HepG2 (cell line): ENCODE measurements around the gene PFDN1. TPM values are rescaled to one million over a fixed set of nuclear protein-coding genes. Genes with fewer than 3 reads are reported as not detected.

Experiments used
- ATAC-seq: fragments of 200-7000 bp; cut with Tn5 transposase; 3 replicates; pipeline ENCODE4 v1.9.1; 2020; ENCODE audit warnings: mild to moderate bottlenecking, moderate library complexity
- BruUV-seq: library from RNA; stranded (reverse); fragments of 400-500 nt; replicated peaks from 2 replicates; lab custom pipeline; 2021; lab: Mats Ljungman, UMichigan
- CTCF ChIA-PET: fragments of 300-600 bp; formaldehyde crosslinking; extraction: SDS; loops from one replicate; lab custom pipeline; 2021; ENCODE audit warnings: low total read pairs, inconsistent platforms, low intra/inter-chr PET ratio; lab: Yijun Ruan, JAX
- POLR2A ChIA-PET: fragments of 350-600 bp; sonication (Branson Sonifier 250); formaldehyde crosslinking; loops from one replicate; lab custom pipeline; 2020; ENCODE audit warnings: antibody characterized with exemption, inconsistent platforms; lab: Yijun Ruan, JAX
- DNase-seq: peaks from one replicate; pipeline ENCODE4 v3.0.0-alpha.2; 2015; ENCODE audit warnings: low spot score
- FAIRE-seq: peaks from 3 replicates; lab custom pipeline; 2011; peaks lifted over from hg19 to GRCh38; lab: Jason Lieb, UNC
- H2AFZ ChIP-seq: one replicate; pipeline ENCODE4 v1.6.1; 2011; ENCODE audit warnings: low read length, inconsistent platforms
- H3K27ac ChIP-seq: fragments of 300-600 bp; 3 replicates; pipeline ENCODE4 v1.8.0; 2011; ENCODE audit warnings: mixed run types, mild to moderate bottlenecking, mixed read lengths, low read length, inconsistent platforms; ENCODE audit not compliant: insufficient read depth; ENCODE audit errors: extremely low read length
- H3K27me3 ChIP-seq, 2 experiments: fragments of 200-600 bp in 1 of 2; 2 replicates in 1 of 2; 3 replicates in 1 of 2; pipeline versions ENCODE4 v1.6.0 to v1.8.0; 2011; ENCODE audit warnings: low read length in 2 of 2, mild to moderate bottlenecking in 2 of 2, moderate library complexity in 2 of 2, inconsistent platforms in 1 of 2; ENCODE audit not compliant: insufficient read depth in 2 of 2, control insufficient read depth in 1 of 2
- H3K36me3 ChIP-seq, 2 experiments: fragments of 200-600 bp in 1 of 2; replicated peaks in 1 of 2; 2 replicates in 1 of 2; 3 replicates in 1 of 2; pipeline versions ENCODE4 v1.5.1 to v1.8.0; 2011; ENCODE audit warnings: low read length in 2 of 2, inconsistent platforms in 1 of 2; ENCODE audit not compliant: insufficient read depth in 2 of 2, control insufficient read depth in 1 of 2
- H3K4me1 ChIP-seq: 2 replicates; pipeline ENCODE4 v1.5.1; 2012; ENCODE audit warnings: low read length, inconsistent platforms; ENCODE audit not compliant: insufficient read depth
- H3K4me2 ChIP-seq: 2 replicates; pipeline ENCODE4 v1.6.0; 2011; ENCODE audit warnings: low read depth, low read length, inconsistent platforms
- H3K4me3 ChIP-seq, 3 experiments: fragments of 200-600 bp in 1 of 3; sonication (generic), shearing (Covaris generic) in 1 of 3; replicated peaks in 1 of 3; 2 replicates each; pipeline ENCODE4 v1.5.1; 2011 to 2016; ENCODE audit warnings: low read length in 3 of 3, inconsistent platforms in 2 of 3, low read depth in 2 of 3, mild to moderate bottlenecking in 2 of 3, control low read depth in 1 of 3, mixed read lengths in 1 of 3; ENCODE audit not compliant: insufficient read depth in 1 of 3
- H3K79me2 ChIP-seq: one replicate; pipeline ENCODE4 v1.6.1; 2011; ENCODE audit warnings: low read length, inconsistent platforms; ENCODE audit not compliant: insufficient read depth
- H3K9ac ChIP-seq: 2 replicates; pipeline ENCODE4 v1.6.0; 2011; ENCODE audit warnings: mild to moderate bottlenecking, low read depth, low read length, inconsistent platforms; ENCODE audit not compliant: insufficient read depth
- H3K9me3 ChIP-seq: 2 replicates; pipeline ENCODE4 v1.5.1; 2012; ENCODE audit warnings: mild to moderate bottlenecking, low read length
- H4K20me1 ChIP-seq: 2 replicates; pipeline ENCODE4 v1.6.0; 2011; ENCODE audit warnings: inconsistent platforms, mild to moderate bottlenecking, low read length, moderate library complexity; ENCODE audit not compliant: insufficient read depth
- BCL6 ChIP-seq: IDR thresholded peaks from 2 replicates; pipeline ENCODE4 v1.6.1; 2016; ENCODE audit warnings: missing genetic modification reagents, missing compliant biosample characterization
- GATA4 ChIP-seq: sonication (generic); IDR thresholded peaks from 2 replicates; pipeline ENCODE4 v1.6.1; 2016; ENCODE audit warnings: antibody characterized with exemption, low read depth, borderline replicate concordance
- JUNB ChIP-seq: sonication (generic); formaldehyde crosslinking; IDR thresholded peaks from 2 replicates; pipeline ENCODE4 v1.8.0; 2022; ENCODE audit warnings: missing genetic modification reagents, mild to moderate bottlenecking, borderline replicate concordance
- NR2F2 ChIP-seq: IDR thresholded peaks from 2 replicates; pipeline ENCODE4 v1.6.1; 2012; ENCODE audit warnings: low read depth, inconsistent platforms, borderline replicate concordance
- RAD51 ChIP-seq: fragments of 450-650 bp; IDR thresholded peaks from 2 replicates; pipeline ENCODE4 v1.6.1; 2016; ENCODE audit warnings: borderline replicate concordance
- RXRB ChIP-seq: IDR thresholded peaks from 2 replicates; pipeline ENCODE4 v1.6.1; 2016; ENCODE audit warnings: borderline replicate concordance, missing genetic modification reagents, missing compliant biosample characterization
- ZNF264 ChIP-seq: sonication (generic); formaldehyde crosslinking; IDR thresholded peaks from 2 replicates; pipeline ENCODE4 v1.4.0; 2020; ENCODE audit warnings: missing genetic modification reagents
- ZNF468 ChIP-seq: sonication (generic); formaldehyde crosslinking; IDR thresholded peaks from 2 replicates; pipeline ENCODE4 v1.8.0; 2022; ENCODE audit warnings: mild to moderate bottlenecking, moderate library complexity, missing genetic modification reagents
- ZNF501 ChIP-seq: sonication (generic); formaldehyde crosslinking; IDR thresholded peaks from 2 replicates; pipeline ENCODE4 v1.5.1; 2020; ENCODE audit warnings: mild to moderate bottlenecking, moderate library complexity, missing genetic modification reagents
- ZNF564 ChIP-seq: sonication (generic); formaldehyde crosslinking; IDR thresholded peaks from 2 replicates; pipeline ENCODE4 v1.8.1; 2023; ENCODE audit warnings: mild to moderate bottlenecking, missing genetic modification reagents
- ZNF619 ChIP-seq: sonication (generic); formaldehyde crosslinking; IDR thresholded peaks from 2 replicates; pipeline ENCODE4 v1.4.0; 2020; ENCODE audit warnings: mild to moderate bottlenecking, missing genetic modification reagents
- ZNF703 ChIP-seq: sonication (generic); formaldehyde crosslinking; IDR thresholded peaks from 2 replicates; pipeline ENCODE4 v1.5.1; 2020; ENCODE audit warnings: missing genetic modification reagents, mild to moderate bottlenecking, moderate library complexity, borderline replicate concordance
- ZSCAN22 ChIP-seq: sonication (generic); formaldehyde crosslinking; IDR thresholded peaks from 2 replicates; pipeline ENCODE4 v1.4.0; 2020; ENCODE audit warnings: mild to moderate bottlenecking, missing genetic modification reagents
- WGBS: methylation state at CpG from one replicate; pipeline ENCODE4 v1.1.6; 2017; ENCODE audit warnings: low lambda C conversion rate; 5-methylcytosine and 5-hydroxymethylcytosine counted together
- in situ Hi-C: cut with HindIII; loops from 2 replicates; pipeline ENCODE4 v1.10.0; 2017; ENCODE audit warnings: low pct_unique_long_range_greater_than_20kb; ENCODE audit not compliant: extremely low pct_ligation_motif_present
- intact Hi-C: fragments of 100-400 bp; cut with micrococcal nuclease; formaldehyde crosslinking; loops from one replicate; pipeline ENCODE4 v1.10.0; 2022; ENCODE audit not compliant: unreplicated experiment
- polyA plus RNA-seq, 8 experiments: library from polyadenylated mRNA; depleted of rRNA in 3 of 8; stranded (reverse) in 7 of 8; unstranded in 1 of 8; fragments of >200 nt; fragmentation: Illumina TruSeq in 4 of 8; extraction: Trizol in 4 of 8; gene quantifications; 2 replicates each; pipeline versions ENCODE4 v1.2.1 to v1.2.3, GENCODE V29; 2011 to 2016; ENCODE audit warnings: low read depth in 4 of 8, missing spikeins in 1 of 8, mixed read lengths in 1 of 8; ENCODE audit not compliant: insufficient read depth in 1 of 8
- total RNA-seq, 5 experiments: library from RNA; depleted of rRNA; stranded (reverse); fragments of >200 nt; fragmentation: Illumina TruSeq; extraction: Trizol; gene quantifications; 2 replicates each; pipeline ENCODE4 v1.2.3, GENCODE V29; 2016; ENCODE audit warnings: low read depth in 1 of 5
- TF ChIP-seq, protein P1 (sequence below): sonication (generic); formaldehyde crosslinking; IDR thresholded peaks from 2 replicates; pipeline ENCODE4 v1.4.0; 2020; ENCODE audit warnings: missing genetic modification reagents, borderline replicate concordance
- TF ChIP-seq, protein P2 (sequence below): sonication (generic); formaldehyde crosslinking; IDR thresholded peaks from 2 replicates; pipeline ENCODE4 v1.5.1; 2020; ENCODE audit warnings: missing genetic modification reagents, mild to moderate bottlenecking, borderline replicate concordance
- TF ChIP-seq, protein P3 (sequence below): sonication (generic); formaldehyde crosslinking; IDR thresholded peaks from 2 replicates; pipeline ENCODE4 v1.4.0; 2020; ENCODE audit warnings: missing genetic modification reagents

PFDN1 gene
- total and polyA plus RNA-seq, 2 of the 13 experiments (the other 11 are each of a cell fraction or from before 2014, with no cell fraction given), result 67.2 to 70.8 TPM

DNA sequence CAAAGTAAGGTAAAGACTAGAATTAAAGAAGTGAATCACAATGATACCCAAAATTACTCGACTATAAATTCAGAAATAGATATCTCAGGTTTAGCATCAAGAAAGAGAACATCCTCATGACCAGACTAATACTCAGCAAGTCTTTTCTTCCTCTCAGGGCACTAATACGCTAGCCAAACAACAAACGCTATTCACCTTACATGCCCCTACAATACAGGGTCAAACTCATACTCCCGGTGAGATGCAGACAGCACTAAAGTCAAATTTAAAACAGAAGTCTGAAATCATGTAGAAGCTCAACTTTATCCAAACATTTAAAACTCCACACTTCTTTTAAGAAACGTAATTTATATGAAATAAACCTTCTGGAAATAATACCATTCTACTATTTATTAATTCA is 5.6 kb downstream of the PFDN1 start:
- no peak for FAIRE-seq
- ATAC-seq, result no peak
- no peaks in the 10 kb centered on the region for H3K9me3 ChIP-seq
- H3K9ac ChIP-seq, result no peak overlapping the region
- TF ChIP-seq ZNF264, result 0 out of 2 replicates have a peak, but pooled peaks have one; percentile 36
- no peak for TF ChIP-seq ZSCAN22 (CRISPR knock-in tag)
- TF ChIP-seq ZNF619 (CRISPR knock-in tag), result no peak
- TF ChIP-seq ZNF501 (CRISPR knock-in tag), result no peak
- TF ChIP-seq NR2F2, result no peak
- TF ChIP-seq RAD51, result no peak
- TF ChIP-seq JUNB (CRISPR knock-in tag), result no peak
- TF ChIP-seq, protein P1, sequence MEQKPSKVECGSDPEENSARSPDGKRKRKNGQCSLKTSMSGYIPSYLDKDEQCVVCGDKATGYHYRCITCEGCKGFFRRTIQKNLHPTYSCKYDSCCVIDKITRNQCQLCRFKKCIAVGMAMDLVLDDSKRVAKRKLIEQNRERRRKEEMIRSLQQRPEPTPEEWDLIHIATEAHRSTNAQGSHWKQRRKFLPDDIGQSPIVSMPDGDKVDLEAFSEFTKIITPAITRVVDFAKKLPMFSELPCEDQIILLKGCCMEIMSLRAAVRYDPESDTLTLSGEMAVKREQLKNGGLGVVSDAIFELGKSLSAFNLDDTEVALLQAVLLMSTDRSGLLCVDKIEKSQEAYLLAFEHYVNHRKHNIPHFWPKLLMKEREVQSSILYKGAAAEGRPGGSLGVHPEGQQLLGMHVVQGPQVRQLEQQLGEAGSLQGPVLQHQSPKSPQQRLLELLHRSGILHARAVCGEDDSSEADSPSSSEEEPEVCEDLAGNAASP (CRISPR knock-in tag), result peak; percentile 85; the same call in 1 of the 2 replicates
- TF ChIP-seq, protein P2, sequence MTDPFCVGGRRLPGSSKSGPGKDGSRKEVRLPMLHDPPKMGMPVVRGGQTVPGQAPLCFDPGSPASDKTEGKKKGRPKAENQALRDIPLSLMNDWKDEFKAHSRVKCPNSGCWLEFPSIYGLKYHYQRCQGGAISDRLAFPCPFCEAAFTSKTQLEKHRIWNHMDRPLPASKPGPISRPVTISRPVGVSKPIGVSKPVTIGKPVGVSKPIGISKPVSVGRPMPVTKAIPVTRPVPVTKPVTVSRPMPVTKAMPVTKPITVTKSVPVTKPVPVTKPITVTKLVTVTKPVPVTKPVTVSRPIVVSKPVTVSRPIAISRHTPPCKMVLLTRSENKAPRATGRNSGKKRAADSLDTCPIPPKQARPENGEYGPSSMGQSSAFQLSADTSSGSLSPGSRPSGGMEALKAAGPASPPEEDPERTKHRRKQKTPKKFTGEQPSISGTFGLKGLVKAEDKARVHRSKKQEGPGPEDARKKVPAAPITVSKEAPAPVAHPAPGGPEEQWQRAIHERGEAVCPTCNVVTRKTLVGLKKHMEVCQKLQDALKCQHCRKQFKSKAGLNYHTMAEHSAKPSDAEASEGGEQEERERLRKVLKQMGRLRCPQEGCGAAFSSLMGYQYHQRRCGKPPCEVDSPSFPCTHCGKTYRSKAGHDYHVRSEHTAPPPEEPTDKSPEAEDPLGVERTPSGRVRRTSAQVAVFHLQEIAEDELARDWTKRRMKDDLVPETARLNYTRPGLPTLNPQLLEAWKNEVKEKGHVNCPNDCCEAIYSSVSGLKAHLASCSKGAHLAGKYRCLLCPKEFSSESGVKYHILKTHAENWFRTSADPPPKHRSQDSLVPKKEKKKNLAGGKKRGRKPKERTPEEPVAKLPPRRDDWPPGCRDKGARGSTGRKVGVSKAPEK (CRISPR knock-in tag), result no peak
- TF ChIP-seq, protein P3, sequence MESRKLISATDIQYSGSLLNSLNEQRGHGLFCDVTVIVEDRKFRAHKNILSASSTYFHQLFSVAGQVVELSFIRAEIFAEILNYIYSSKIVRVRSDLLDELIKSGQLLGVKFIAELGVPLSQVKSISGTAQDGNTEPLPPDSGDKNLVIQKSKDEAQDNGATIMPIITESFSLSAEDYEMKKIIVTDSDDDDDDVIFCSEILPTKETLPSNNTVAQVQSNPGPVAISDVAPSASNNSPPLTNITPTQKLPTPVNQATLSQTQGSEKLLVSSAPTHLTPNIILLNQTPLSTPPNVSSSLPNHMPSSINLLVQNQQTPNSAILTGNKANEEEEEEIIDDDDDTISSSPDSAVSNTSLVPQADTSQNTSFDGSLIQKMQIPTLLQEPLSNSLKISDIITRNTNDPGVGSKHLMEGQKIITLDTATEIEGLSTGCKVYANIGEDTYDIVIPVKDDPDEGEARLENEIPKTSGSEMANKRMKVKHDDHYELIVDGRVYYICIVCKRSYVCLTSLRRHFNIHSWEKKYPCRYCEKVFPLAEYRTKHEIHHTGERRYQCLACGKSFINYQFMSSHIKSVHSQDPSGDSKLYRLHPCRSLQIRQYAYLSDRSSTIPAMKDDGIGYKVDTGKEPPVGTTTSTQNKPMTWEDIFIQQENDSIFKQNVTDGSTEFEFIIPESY (CRISPR knock-in tag), result 0 out of 2 replicates have a peak, but pooled peaks have one; percentile 30
- no peak for TF ChIP-seq GATA4
- peak; percentile 50; the same call in 1 of the 2 replicates for TF ChIP-seq RXRB (CRISPR knock-in tag)
- no peak for TF ChIP-seq ZNF703 (CRISPR knock-in tag)
- TF ChIP-seq ZNF564 (CRISPR knock-in tag), result no peak
- no peak for TF ChIP-seq ZNF468 (CRISPR knock-in tag)
- no peak for TF ChIP-seq BCL6 (CRISPR knock-in tag)
- DNase-seq, result no peak
- intact Hi-C loops (no loop called here), in situ Hi-C loops (no loop called here)
- peaks cover 2% of the 10 kb centered on the region; the same call in 1 of the 2 replicates for H4K20me1 ChIP-seq
- H3K4me2 ChIP-seq, result peak overlapping the region; percentile 41; the same call in 1 of the 2 replicates
- 65% methylated on average over 5 of the region's 5 CpGs for WGBS
- BruUV-seq, result no TSS peak
- ChIA-PET CTCF (no interaction called here), POLR2A (no interaction called here)
- peaks cover 3 to 9% of the 10 kb centered on the region in 2 experiments; a peak in 2 of 5 replicates for H3K36me3 ChIP-seq
- no peaks in the 10 kb centered on the region; a peak in 2 of 5 replicates for H3K27me3 ChIP-seq
- H3K79me2 ChIP-seq, result peaks cover 92% of the 10 kb centered on the region
- H2AFZ ChIP-seq, result no peak overlapping the region
- no peak overlapping the region; a peak in 1 of 6 replicates for H3K4me3 ChIP-seq
- H3K4me1 ChIP-seq, result peaks cover 86% of the 10 kb centered on the region
- H3K27ac ChIP-seq, result peak overlapping the region; percentile 11
